ENCODE results near the gene PFKFB4. TPM values are rescaled to one million over a fixed set of nuclear protein-coding genes. Genes with fewer than 3 reads are reported as not detected.

Gene PFKFB4
- total and polyA plus RNA-seq, 2 experiments from 2014 or later = 9.5 to 14.1 TPM

DNA sequence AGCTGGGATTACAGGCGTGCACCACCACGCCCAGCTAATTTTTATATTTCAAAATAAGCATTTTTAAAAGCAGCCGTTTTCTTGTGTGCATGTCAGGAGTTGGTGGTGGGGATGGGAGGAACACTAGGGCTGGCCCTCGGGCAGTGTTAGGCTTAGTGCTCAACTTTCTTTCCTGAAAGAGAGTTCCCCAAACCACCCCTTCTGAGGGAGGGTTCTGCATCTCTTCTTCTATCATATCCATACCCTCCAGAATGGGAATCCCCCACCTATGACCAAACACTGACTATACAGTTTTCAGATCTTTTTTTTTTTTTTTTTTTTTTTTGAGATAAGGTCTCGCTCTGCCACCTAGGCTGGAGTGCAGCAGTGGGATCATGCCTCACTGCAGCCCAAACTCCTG lies 12.5 kb downstream of the PFKFB4 start:
- no peaks in the 10 kb centered on the region for H3K36me3 ChIP-seq (replicated peaks; ENCODE audit: insufficient read depth, low read depth)
- H3K27me3 ChIP-seq = no peaks in the 10 kb centered on the region
- H3K9me3 ChIP-seq (ENCODE audit: low read depth) = no peaks in the 10 kb centered on the region
- H3K4me2 ChIP-seq = no peak overlapping the region
- 94% methylated on average over 5 of the region's 5 CpGs for WGBS (ENCODE audit: low lambda C conversion rate, missing lambda C conversion rate)
- no peak overlapping the region for H2AFZ ChIP-seq
- H3K27ac ChIP-seq = no peak overlapping the region
- DNase-seq (ENCODE audit: low spot score) = peak; percentile 1
- H3K4me3 ChIP-seq = no peak overlapping the region
- H3K9me2 ChIP-seq (replicated peaks; ENCODE audit: insufficient read depth) = no peaks in the 10 kb centered on the region
- H3K79me2 ChIP-seq = no peaks in the 10 kb centered on the region
- no peaks in the 10 kb centered on the region for H3K4me1 ChIP-seq (ENCODE audit: insufficient read depth)
- TF ChIP-seq, protein P1, sequence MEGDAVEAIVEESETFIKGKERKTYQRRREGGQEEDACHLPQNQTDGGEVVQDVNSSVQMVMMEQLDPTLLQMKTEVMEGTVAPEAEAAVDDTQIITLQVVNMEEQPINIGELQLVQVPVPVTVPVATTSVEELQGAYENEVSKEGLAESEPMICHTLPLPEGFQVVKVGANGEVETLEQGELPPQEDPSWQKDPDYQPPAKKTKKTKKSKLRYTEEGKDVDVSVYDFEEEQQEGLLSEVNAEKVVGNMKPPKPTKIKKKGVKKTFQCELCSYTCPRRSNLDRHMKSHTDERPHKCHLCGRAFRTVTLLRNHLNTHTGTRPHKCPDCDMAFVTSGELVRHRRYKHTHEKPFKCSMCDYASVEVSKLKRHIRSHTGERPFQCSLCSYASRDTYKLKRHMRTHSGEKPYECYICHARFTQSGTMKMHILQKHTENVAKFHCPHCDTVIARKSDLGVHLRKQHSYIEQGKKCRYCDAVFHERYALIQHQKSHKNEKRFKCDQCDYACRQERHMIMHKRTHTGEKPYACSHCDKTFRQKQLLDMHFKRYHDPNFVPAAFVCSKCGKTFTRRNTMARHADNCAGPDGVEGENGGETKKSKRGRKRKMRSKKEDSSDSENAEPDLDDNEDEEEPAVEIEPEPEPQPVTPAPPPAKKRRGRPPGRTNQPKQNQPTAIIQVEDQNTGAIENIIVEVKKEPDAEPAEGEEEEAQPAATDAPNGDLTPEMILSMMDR (IDR thresholded peaks at IDR 0.05; ENCODE audit: poor library complexity) = no peak
- TF ChIP-seq EZH2phosphoT487 (IDR thresholded peaks at IDR 0.05; ENCODE audit: low read depth, severe bottlenecking, unreplicated experiment) = no peak
- no peak for TF ChIP-seq EZH2 (IDR thresholded peaks at IDR 0.05; ENCODE audit: borderline replicate concordance)
- no peaks in the 10 kb centered on the region for H4K20me1 ChIP-seq (ENCODE audit: insufficient read depth, poor library complexity, severe bottlenecking)

DNA sequence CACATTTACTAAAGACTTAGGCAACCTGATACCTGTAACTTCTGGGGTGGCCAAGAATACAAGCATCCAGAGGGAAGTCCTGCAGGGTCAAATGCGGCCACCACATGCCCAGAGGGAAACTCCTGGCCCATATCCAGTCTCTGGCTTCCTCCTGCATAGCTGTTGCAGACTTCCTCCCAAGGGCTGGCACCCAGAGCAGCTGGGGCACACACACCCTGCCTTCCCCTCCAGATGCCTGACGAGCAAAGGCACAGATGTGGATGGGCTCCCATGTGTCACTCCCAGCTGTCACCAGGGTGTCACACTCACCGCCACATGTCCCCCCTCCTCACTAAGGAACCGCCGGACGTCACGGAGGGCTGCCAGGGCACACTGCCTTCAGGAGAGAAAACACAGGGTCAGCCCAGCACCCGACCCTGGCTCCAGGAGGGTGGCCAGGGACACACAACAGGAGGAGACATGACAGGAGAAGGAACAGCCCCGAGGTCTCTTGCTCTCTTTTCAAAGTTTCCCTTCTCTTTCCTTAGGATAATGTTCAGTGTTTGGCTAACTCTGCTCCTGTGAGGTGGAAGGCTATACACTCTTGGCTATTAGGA lies 13.2 kb downstream of the PFKFB4 start:
- Histone ChIP-seq H3K4me2 (no peak overlapping the region), H4K20me1 (ENCODE audit: insufficient read depth, poor library complexity, severe bottlenecking) (no peaks in the 10 kb centered on the region), H3K79me2 (no peaks in the 10 kb centered on the region), H3K9me3 (ENCODE audit: low read depth) (no peaks in the 10 kb centered on the region), H3K9me2 (replicated peaks; ENCODE audit: insufficient read depth) (no peaks in the 10 kb centered on the region), H3K4me1 (ENCODE audit: insufficient read depth) (no peaks in the 10 kb centered on the region), H3K4me3 (no peak overlapping the region), H3K27ac (no peak overlapping the region), H2AFZ (no peak overlapping the region), H3K27me3 (no peaks in the 10 kb centered on the region), H3K36me3 (replicated peaks; ENCODE audit: insufficient read depth, low read depth) (no peaks in the 10 kb centered on the region)
- 88% methylated on average over 9 of the region's 9 CpGs for WGBS (ENCODE audit: low lambda C conversion rate, missing lambda C conversion rate)
- peak; percentile 2 for DNase-seq (ENCODE audit: low spot score)
- TF ChIP-seq EZH2phosphoT487 (IDR thresholded peaks at IDR 0.05; ENCODE audit: low read depth, severe bottlenecking, unreplicated experiment) (no peak), EZH2 (IDR thresholded peaks at IDR 0.05; ENCODE audit: borderline replicate concordance) (no peak)

- H2AFZ ChIP-seq = no peak overlapping the region
- no peak overlapping the region for H3K4me3 ChIP-seq
- no peak for TF ChIP-seq EZH2phosphoT487 (IDR thresholded peaks at IDR 0.05; ENCODE audit: low read depth, severe bottlenecking, unreplicated experiment)
- TF ChIP-seq, protein P1 (IDR thresholded peaks at IDR 0.05; ENCODE audit: poor library complexity) = no peak
- TF ChIP-seq EZH2 (IDR thresholded peaks at IDR 0.05; ENCODE audit: borderline replicate concordance) = no peak
- no peak overlapping the region for H3K4me2 ChIP-seq
- no peaks in the 10 kb centered on the region for H3K27me3 ChIP-seq
- no peak overlapping the region for H3K27ac ChIP-seq
- no peak for DNase-seq (ENCODE audit: low spot score)
- H3K79me2 ChIP-seq = no peaks in the 10 kb centered on the region
- H3K4me1 ChIP-seq (ENCODE audit: insufficient read depth) = no peaks in the 10 kb centered on the region
- WGBS (ENCODE audit: low lambda C conversion rate, missing lambda C conversion rate) = 95% methylated on average over 12 of the region's 12 CpGs
- H3K9me3 ChIP-seq (ENCODE audit: low read depth) = no peaks in the 10 kb centered on the region
- no peaks in the 10 kb centered on the region for H3K9me2 ChIP-seq (replicated peaks; ENCODE audit: insufficient read depth)
- no peaks in the 10 kb centered on the region for H4K20me1 ChIP-seq (ENCODE audit: insufficient read depth, poor library complexity, severe bottlenecking)
- H3K36me3 ChIP-seq (replicated peaks; ENCODE audit: insufficient read depth, low read depth) = no peaks in the 10 kb centered on the region
These were observed 18.2 kb downstream of the PFKFB4 start for GRCh38 chr3:48538451-48538850.

GRCh38 chr3:48536785-48537184 lies 19.8 kb downstream of the PFKFB4 start:
- H3K4me1 ChIP-seq (ENCODE audit: insufficient read depth) = no peaks in the 10 kb centered on the region
- H3K4me2 ChIP-seq = no peak overlapping the region
- no peak overlapping the region for H2AFZ ChIP-seq
- TF ChIP-seq, protein P1 (IDR thresholded peaks at IDR 0.05; ENCODE audit: poor library complexity) = no peak
- no peak for TF ChIP-seq EZH2phosphoT487 (IDR thresholded peaks at IDR 0.05; ENCODE audit: low read depth, severe bottlenecking, unreplicated experiment)
- no peak for TF ChIP-seq EZH2 (IDR thresholded peaks at IDR 0.05; ENCODE audit: borderline replicate concordance)
- H3K79me2 ChIP-seq = no peaks in the 10 kb centered on the region
- H3K27me3 ChIP-seq = no peaks in the 10 kb centered on the region
- no peaks in the 10 kb centered on the region for H3K9me2 ChIP-seq (replicated peaks; ENCODE audit: insufficient read depth)
- H3K27ac ChIP-seq = no peak overlapping the region
- no peaks in the 10 kb centered on the region for H3K36me3 ChIP-seq (replicated peaks; ENCODE audit: insufficient read depth, low read depth)
- H3K9me3 ChIP-seq (ENCODE audit: low read depth) = no peaks in the 10 kb centered on the region
- WGBS (ENCODE audit: low lambda C conversion rate, missing lambda C conversion rate) = 97% methylated on average over 5 of the region's 5 CpGs
- no peaks in the 10 kb centered on the region for H4K20me1 ChIP-seq (ENCODE audit: insufficient read depth, poor library complexity, severe bottlenecking)
- no peak overlapping the region for H3K4me3 ChIP-seq
- DNase-seq (ENCODE audit: low spot score) = no peak

Measured in hepatocyte (in vitro differentiated cells).